GM18519 (cell line): ENCODE results near the gene TBL2.
A peak's percentile ranks its signal among the peaks of the same experiment; 100 is the strongest.
"Not testable (repeated sequence)": the region's sequence is repeated elsewhere in the genome, so short reads cannot be mapped to it uniquely, and the experiment has no call there.

Experiments used
- ATAC-seq: cut with Tn5 transposase; IDR thresholded peaks from one replicate; pipeline ENCODE4 v1.9.1; 2021; ENCODE audit warnings: mild to moderate bottlenecking, moderate library complexity; ENCODE audit not compliant: unreplicated experiment, low FRiP score

TBL2 gene

GRCh38 chr7:73570977-73571376, 7.4 kb downstream of the TBL2 start:
- no peak for ATAC-seq

GRCh38 chr7:73570521-73570920, 7.9 kb downstream of the TBL2 start:
- ATAC-seq, result no peak

- no peak for ATAC-seq
Observed at GRCh38 chr7:73569042-73569608, 9.3 kb downstream of the TBL2 start.

GRCh38 chr7:73567846-73568685, 10.3 kb downstream of the TBL2 start:
- ATAC-seq, result no peak

GRCh38 chr7:73567140-73567539, 11.2 kb downstream of the TBL2 start:
- ATAC-seq, result no peak

GRCh38 chr7:73566431-73566830, 11.9 kb downstream of the TBL2 start:
- ATAC-seq, result not testable (repeated sequence)

GRCh38 chr7:73565675-73566340, 12.6 kb downstream of the TBL2 start:
- no peak for ATAC-seq

- ATAC-seq, result no peak
Observed at GRCh38 chr7:73560109-73560835, 18.1 kb downstream of the TBL2 start.

GRCh38 chr7:73557397-73558257, 20.8 kb downstream of the TBL2 start, which contains the start of gene BCL7B:
Gene BCL7B, minus strand, starts transcription at chr7:73557690. Its CDS starts 112 bp downstream, at chr7:73557578.
- peak; percentile 24 for ATAC-seq

- ATAC-seq, result peak; percentile 71
Observed at GRCh38 chr7:73557108-73557396, 21.3 kb downstream of the TBL2 start.

GRCh38 chr7:73556208-73557107, 21.9 kb downstream of the TBL2 start:
- ATAC-seq, result no peak

GRCh38 chr7:73555411-73555982, 22.9 kb downstream of the TBL2 start:
- ATAC-seq, result no peak

GRCh38 chr7:73550093-73550492, 28.3 kb downstream of the TBL2 start:
- ATAC-seq, result not testable (repeated sequence)

GRCh38 chr7:73549176-73549575, 29.2 kb downstream of the TBL2 start:
- no peak for ATAC-seq

GRCh38 chr7:73547841-73548240, 30.5 kb downstream of the TBL2 start:
- ATAC-seq, result no peak

GRCh38 chr7:73544678-73545077, 33.7 kb downstream of the TBL2 start:
- ATAC-seq, result no peak

GRCh38 chr7:73541722-73542121, 36.7 kb downstream of the TBL2 start:
- no peak for ATAC-seq

- no peak for ATAC-seq
Observed at GRCh38 chr7:73539709-73540108, 38.7 kb downstream of the TBL2 start.

- ATAC-seq, result not testable (repeated sequence)
Observed at GRCh38 chr7:73538510-73538909, 39.9 kb downstream of the TBL2 start.
